MM.1S (cell line): Measurements from ENCODE around the gene STEAP1B.

ENCODE experiments used
- DNase-seq: peaks from one replicate; pipeline ENCODE4 v3.0.0-alpha.2; 2015
- H2AFZ ChIP-seq: fragments of 300-600 bp; sonication (generic); 2 replicates; pipeline ENCODE4 v1.6.0; 2016; ENCODE audit warnings: antibody characterized with exemption, low read length
- H3F3A ChIP-seq: fragments of 300-600 bp; sonication (generic); 2 replicates; pipeline ENCODE4 v1.6.1; 2016; ENCODE audit warnings: mild to moderate bottlenecking, antibody characterized with exemption, low read length, moderate library complexity, mixed read lengths; ENCODE audit not compliant: insufficient read depth
- H3K27ac ChIP-seq: fragments of 300-600 bp; sonication (generic); 2 replicates; pipeline ENCODE4 v1.5.1; 2016; ENCODE audit warnings: mild to moderate bottlenecking, low read length
- H3K27me3 ChIP-seq: fragments of 300-600 bp; sonication (generic); replicated peaks from 2 replicates; pipeline ENCODE4 v1.6.0; 2016; ENCODE audit warnings: low read length; ENCODE audit not compliant: insufficient read depth
- H3K36me3 ChIP-seq: fragments of 300-600 bp; sonication (generic); replicated peaks from 2 replicates; pipeline ENCODE4 v1.6.1; 2016; ENCODE audit warnings: mild to moderate bottlenecking, low read length, mixed read lengths; ENCODE audit not compliant: insufficient read depth
- H3K4me1 ChIP-seq: fragments of 300-600 bp; sonication (generic); 2 replicates; pipeline ENCODE4 v1.6.1; 2016; ENCODE audit warnings: low read length, mixed read lengths
- H3K4me2 ChIP-seq: fragments of 300-600 bp; sonication (generic); 2 replicates; pipeline ENCODE4 v1.6.0; 2016; ENCODE audit warnings: low read depth, low read length
- H3K4me3 ChIP-seq: fragments of 300-600 bp; sonication (generic); 2 replicates; pipeline ENCODE4 v1.5.1; 2016; ENCODE audit warnings: low read length, mixed read lengths
- H3K79me2 ChIP-seq: fragments of 300-600 bp; sonication (generic); 2 replicates; pipeline ENCODE4 v1.6.1; 2016; ENCODE audit warnings: mixed run types, low read length, mixed read lengths
- H3K9ac ChIP-seq: fragments of 300-600 bp; sonication (generic); 2 replicates; pipeline ENCODE4 v1.6.1; 2016; ENCODE audit warnings: low read length, mixed read lengths
- H3K9me2 ChIP-seq: fragments of 300-600 bp; sonication (generic); replicated peaks from 2 replicates; pipeline ENCODE4 v1.6.1; 2016; ENCODE audit warnings: mild to moderate bottlenecking, low read length, mixed read lengths; ENCODE audit not compliant: insufficient read depth
- H3K9me3 ChIP-seq: fragments of 300-600 bp; sonication (generic); replicated peaks from 2 replicates; pipeline ENCODE4 v1.6.1; 2016; ENCODE audit warnings: mild to moderate bottlenecking, low read length, mixed read lengths; ENCODE audit not compliant: insufficient read depth
- H4K20me1 ChIP-seq: fragments of 300-600 bp; sonication (generic); 2 replicates; pipeline ENCODE4 v1.6.1; 2016; ENCODE audit warnings: mild to moderate bottlenecking, low read length, moderate library complexity, mixed read lengths; ENCODE audit not compliant: insufficient read depth
- CTCF ChIP-seq: fragments of 300-600 bp; sonication (generic); IDR thresholded peaks from 2 replicates; pipeline ENCODE4 v1.5.1; 2016; ENCODE audit warnings: antibody characterized with exemption, low read length, mixed read lengths
- EZH2 ChIP-seq: fragments of 300-600 bp; sonication (generic); optimal IDR thresholded peaks from 2 replicates; pipeline ENCODE3; 2017; ENCODE audit warnings: low read depth, mild to moderate bottlenecking, antibody characterized with exemption, low read length, mixed read lengths
- EZH2phosphoT487 ChIP-seq: fragments of 300-600 bp; sonication (generic); IDR thresholded peaks from 2 replicates; pipeline ENCODE4 v1.6.1; 2018; ENCODE audit warnings: antibody characterized with exemption, low read length

STEAP1B gene

GRCh38 chr7:22480523-22481075 is 19.4 kb downstream of the STEAP1B start:
- DNase-seq, result no peak
- H3K4me1 ChIP-seq, result peaks cover 13% of the 10 kb centered on the region
- no peaks in the 10 kb centered on the region for H3K9me3 ChIP-seq
- H3K27me3 ChIP-seq, result no peaks in the 10 kb centered on the region
- H3K9ac ChIP-seq, result no peak overlapping the region
- no peak overlapping the region for H2AFZ ChIP-seq
- H3K79me2 ChIP-seq, result no peaks in the 10 kb centered on the region
- H3K27ac ChIP-seq, result no peak overlapping the region
- no peak overlapping the region for H3K4me3 ChIP-seq
- no peak overlapping the region for H3K4me2 ChIP-seq
- H3K36me3 ChIP-seq, result no peaks in the 10 kb centered on the region
- H3F3A ChIP-seq, result peaks cover 4% of the 10 kb centered on the region
- TF ChIP-seq EZH2, result no peak
- TF ChIP-seq EZH2phosphoT487, result no peak
- no peak for TF ChIP-seq CTCF
- no peaks in the 10 kb centered on the region for H4K20me1 ChIP-seq
- H3K9me2 ChIP-seq, result no peaks in the 10 kb centered on the region

- H3K4me3 ChIP-seq, result no peak overlapping the region
- H3K4me2 ChIP-seq, result no peak overlapping the region
- H3K9me3 ChIP-seq, result no peaks in the 10 kb centered on the region
- no peak overlapping the region for H3K27ac ChIP-seq
- no peak for TF ChIP-seq CTCF
- no peak for TF ChIP-seq EZH2
- no peak for TF ChIP-seq EZH2phosphoT487
- no peak for DNase-seq
- peaks cover 4% of the 10 kb centered on the region for H3F3A ChIP-seq
- no peaks in the 10 kb centered on the region for H4K20me1 ChIP-seq
- no peak overlapping the region for H2AFZ ChIP-seq
- no peak overlapping the region for H3K9ac ChIP-seq
- H3K27me3 ChIP-seq, result no peaks in the 10 kb centered on the region
- H3K79me2 ChIP-seq, result no peaks in the 10 kb centered on the region
- no peaks in the 10 kb centered on the region for H3K9me2 ChIP-seq
- no peaks in the 10 kb centered on the region for H3K36me3 ChIP-seq
- H3K4me1 ChIP-seq, result peaks cover 13% of the 10 kb centered on the region
Measured at GRCh38 chr7:22477876-22478450, 22.0 kb downstream of the STEAP1B start.

- Histone ChIP-seq H3K27ac (no peak overlapping the region), H3K4me3 (no peak overlapping the region), H3K9me2 (no peaks in the 10 kb centered on the region)
Measured at GRCh38 chr7:22477262-22477661, 22.7 kb downstream of the STEAP1B start.

More at GRCh38 chr7:22477262-22477661, 22.7 kb downstream of the STEAP1B start:
- Histone ChIP-seq H2AFZ (no peak overlapping the region), H3K79me2 (no peaks in the 10 kb centered on the region), H3K9me3 (no peaks in the 10 kb centered on the region), H3K4me2 (no peak overlapping the region), H3K4me1 (peaks cover 13% of the 10 kb centered on the region), H3K27me3 (no peaks in the 10 kb centered on the region), H3F3A (peaks cover 4% of the 10 kb centered on the region), H3K36me3 (no peaks in the 10 kb centered on the region), H3K9ac (no peak overlapping the region), H4K20me1 (no peaks in the 10 kb centered on the region)
- TF ChIP-seq EZH2phosphoT487, result no peak
- no peak for TF ChIP-seq EZH2
- TF ChIP-seq CTCF, result no peak
- no peak for DNase-seq
